PFSK-1 (cell line): ENCODE results near the gene CLUH.

Experiments used
- FOXP2 ChIP-seq: optimal IDR thresholded peaks from 2 replicates; pipeline ENCODE3; 2011; ENCODE audit warnings: borderline replicate concordance, control low read depth, inconsistent platforms; ENCODE audit not compliant: insufficient read depth; ENCODE audit errors: extremely low read length, extremely low read depth
- POLR2AphosphoS5 ChIP-seq: IDR thresholded peaks from 2 replicates; pipeline ENCODE4 v1.6.1; 2012; ENCODE audit warnings: low read depth, mild to moderate bottlenecking, control low read depth, low read length, moderate library complexity
- SIN3A ChIP-seq: IDR thresholded peaks from 2 replicates; pipeline ENCODE4 v1.6.1; 2012; ENCODE audit warnings: mild to moderate bottlenecking, low read length, moderate library complexity, borderline replicate concordance; ENCODE audit not compliant: insufficient read depth
- TAF1 ChIP-seq: IDR thresholded peaks from 2 replicates; pipeline ENCODE4 v1.6.1; 2012; ENCODE audit warnings: low read length, control low read depth, borderline replicate concordance; ENCODE audit not compliant: insufficient read depth
- TF ChIP-seq, protein P1 (sequence below), 2 experiments: IDR thresholded peaks; 2 replicates each; pipeline versions ENCODE4 v1.6.1 to v1.8.0; 2011 to 2012; ENCODE audit warnings: low read depth in 2 of 2, low read length in 2 of 2, control low read depth in 1 of 2, inconsistent platforms in 1 of 2, mild to moderate bottlenecking in 1 of 2, moderate library complexity in 1 of 2; ENCODE audit not compliant: insufficient read depth in 1 of 2

CLUH gene

GRCh38 chr17:2721603-2722002 lies 10.0 kb upstream of the CLUH start:
- TF ChIP-seq TAF1, result no peak

- TF ChIP-seq TAF1 (no peak), FOXP2 (no peak), SIN3A (no peak), POLR2AphosphoS5 (no peak)
- TF ChIP-seq, protein P1, sequence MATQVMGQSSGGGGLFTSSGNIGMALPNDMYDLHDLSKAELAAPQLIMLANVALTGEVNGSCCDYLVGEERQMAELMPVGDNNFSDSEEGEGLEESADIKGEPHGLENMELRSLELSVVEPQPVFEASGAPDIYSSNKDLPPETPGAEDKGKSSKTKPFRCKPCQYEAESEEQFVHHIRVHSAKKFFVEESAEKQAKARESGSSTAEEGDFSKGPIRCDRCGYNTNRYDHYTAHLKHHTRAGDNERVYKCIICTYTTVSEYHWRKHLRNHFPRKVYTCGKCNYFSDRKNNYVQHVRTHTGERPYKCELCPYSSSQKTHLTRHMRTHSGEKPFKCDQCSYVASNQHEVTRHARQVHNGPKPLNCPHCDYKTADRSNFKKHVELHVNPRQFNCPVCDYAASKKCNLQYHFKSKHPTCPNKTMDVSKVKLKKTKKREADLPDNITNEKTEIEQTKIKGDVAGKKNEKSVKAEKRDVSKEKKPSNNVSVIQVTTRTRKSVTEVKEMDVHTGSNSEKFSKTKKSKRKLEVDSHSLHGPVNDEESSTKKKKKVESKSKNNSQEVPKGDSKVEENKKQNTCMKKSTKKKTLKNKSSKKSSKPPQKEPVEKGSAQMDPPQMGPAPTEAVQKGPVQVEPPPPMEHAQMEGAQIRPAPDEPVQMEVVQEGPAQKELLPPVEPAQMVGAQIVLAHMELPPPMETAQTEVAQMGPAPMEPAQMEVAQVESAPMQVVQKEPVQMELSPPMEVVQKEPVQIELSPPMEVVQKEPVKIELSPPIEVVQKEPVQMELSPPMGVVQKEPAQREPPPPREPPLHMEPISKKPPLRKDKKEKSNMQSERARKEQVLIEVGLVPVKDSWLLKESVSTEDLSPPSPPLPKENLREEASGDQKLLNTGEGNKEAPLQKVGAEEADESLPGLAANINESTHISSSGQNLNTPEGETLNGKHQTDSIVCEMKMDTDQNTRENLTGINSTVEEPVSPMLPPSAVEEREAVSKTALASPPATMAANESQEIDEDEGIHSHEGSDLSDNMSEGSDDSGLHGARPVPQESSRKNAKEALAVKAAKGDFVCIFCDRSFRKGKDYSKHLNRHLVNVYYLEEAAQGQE (IDR thresholded peaks at IDR 0.05; ENCODE audit: insufficient read depth in 1 of 2, low read depth in 2 of 2, low read length in 2 of 2), result no peak
These were observed 8.3 kb upstream of the CLUH start for GRCh38 chr17:2719861-2720260.

GRCh38 chr17:2718150-2718938 lies 6.8 kb upstream of the CLUH start:
- TF ChIP-seq FOXP2 (no peak), POLR2AphosphoS5 (no peak), SIN3A (no peak), TAF1 (no peak)
- TF ChIP-seq, protein P1 (IDR thresholded peaks at IDR 0.05; ENCODE audit: insufficient read depth in 1 of 2, low read depth in 2 of 2, low read length in 2 of 2), result no peak

DNA sequence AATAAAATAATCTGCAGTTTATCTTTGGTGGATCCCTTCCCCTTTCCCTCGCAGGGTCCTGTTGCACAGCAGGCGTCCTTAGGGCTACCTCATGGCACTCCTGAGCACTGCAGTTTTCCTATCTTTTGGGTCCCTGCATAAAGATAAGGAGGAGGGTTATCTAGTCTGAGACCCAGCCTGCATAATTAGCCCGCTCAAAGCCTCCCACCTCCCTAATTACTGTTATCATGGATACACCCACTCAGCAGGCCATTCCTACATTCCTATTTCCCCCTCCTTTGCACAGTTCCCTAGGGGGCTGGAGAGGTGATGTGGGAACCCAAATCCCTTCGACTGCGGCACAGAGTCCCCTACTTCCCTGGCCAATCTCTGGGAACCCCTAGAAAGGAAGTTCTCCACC lies 5.1 kb upstream of the CLUH start:
- TF ChIP-seq, protein P1 (IDR thresholded peaks at IDR 0.05; ENCODE audit: insufficient read depth in 1 of 2, low read depth in 2 of 2, low read length in 2 of 2), result no peak
- TF ChIP-seq POLR2AphosphoS5, result no peak
- TF ChIP-seq SIN3A, result no peak
- TF ChIP-seq FOXP2, result no peak
- no peak for TF ChIP-seq TAF1

GRCh38 chr17:2713881-2714280 lies 2.3 kb upstream of the CLUH start:
- TF ChIP-seq TAF1 (no peak), FOXP2 (no peak), POLR2AphosphoS5 (no peak), SIN3A (no peak)
- TF ChIP-seq, protein P1 (IDR thresholded peaks at IDR 0.05; ENCODE audit: insufficient read depth in 1 of 2, low read depth in 2 of 2, low read length in 2 of 2), result no peak
